ENCODE results near the gene MLLT6.

MLLT6 gene

DNA sequence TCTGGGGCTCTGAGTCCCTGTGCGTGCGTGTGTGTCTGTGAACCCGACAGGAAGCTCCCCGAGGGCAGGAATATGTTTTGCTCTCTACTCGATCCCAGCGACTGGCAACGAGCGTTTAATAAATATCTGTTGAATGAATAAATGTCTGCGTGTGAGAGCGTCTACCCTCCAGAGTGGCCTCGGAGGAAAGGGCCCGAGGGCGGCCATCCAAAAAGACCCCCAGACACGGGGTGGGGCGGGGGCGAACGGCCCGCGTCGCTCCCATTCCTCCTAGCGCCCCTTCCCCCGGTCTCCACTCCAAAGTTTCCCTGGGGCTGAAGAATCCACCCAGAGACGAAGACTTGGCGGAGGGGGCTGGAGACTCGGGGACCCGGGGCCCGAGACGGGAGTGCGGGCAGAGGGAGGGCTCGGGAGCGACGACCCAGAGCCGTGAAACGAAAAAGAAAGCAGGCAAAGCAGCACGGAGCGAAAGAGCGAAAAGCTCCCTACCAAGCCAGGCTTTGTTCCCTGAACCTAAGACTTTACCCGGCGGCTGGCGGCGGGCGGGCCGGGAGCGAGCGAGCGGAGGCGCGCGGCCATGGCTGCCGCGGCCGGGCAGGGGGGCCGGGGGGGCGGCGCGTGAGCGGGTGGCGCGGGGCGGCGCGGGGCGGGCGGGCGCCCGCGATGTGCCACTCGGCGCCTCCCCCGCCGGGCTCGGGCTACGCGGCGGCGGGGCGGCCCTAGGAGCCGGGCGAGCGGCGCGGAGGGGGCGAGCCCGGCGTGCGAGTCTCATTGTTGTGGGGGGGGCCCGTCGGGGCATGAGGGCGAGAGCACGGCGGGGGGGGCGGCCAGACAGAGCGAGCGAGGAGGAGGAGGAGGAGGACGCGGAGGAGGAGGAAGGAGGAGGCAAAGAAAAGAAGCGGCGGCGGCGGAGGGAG lies at the start of gene MLLT6:
TSS of gene MLLT6 (plus strand) at position 668 of the 917 bp plus-strand sequence. CDS start 360 bp downstream, outside the sequence.
- peak; percentile 87 for DNase-seq

- no peak for DNase-seq
Observed at GRCh38 chr17:38656959-38657823, 47.9 kb upstream of the MLLT6 start.

DNA sequence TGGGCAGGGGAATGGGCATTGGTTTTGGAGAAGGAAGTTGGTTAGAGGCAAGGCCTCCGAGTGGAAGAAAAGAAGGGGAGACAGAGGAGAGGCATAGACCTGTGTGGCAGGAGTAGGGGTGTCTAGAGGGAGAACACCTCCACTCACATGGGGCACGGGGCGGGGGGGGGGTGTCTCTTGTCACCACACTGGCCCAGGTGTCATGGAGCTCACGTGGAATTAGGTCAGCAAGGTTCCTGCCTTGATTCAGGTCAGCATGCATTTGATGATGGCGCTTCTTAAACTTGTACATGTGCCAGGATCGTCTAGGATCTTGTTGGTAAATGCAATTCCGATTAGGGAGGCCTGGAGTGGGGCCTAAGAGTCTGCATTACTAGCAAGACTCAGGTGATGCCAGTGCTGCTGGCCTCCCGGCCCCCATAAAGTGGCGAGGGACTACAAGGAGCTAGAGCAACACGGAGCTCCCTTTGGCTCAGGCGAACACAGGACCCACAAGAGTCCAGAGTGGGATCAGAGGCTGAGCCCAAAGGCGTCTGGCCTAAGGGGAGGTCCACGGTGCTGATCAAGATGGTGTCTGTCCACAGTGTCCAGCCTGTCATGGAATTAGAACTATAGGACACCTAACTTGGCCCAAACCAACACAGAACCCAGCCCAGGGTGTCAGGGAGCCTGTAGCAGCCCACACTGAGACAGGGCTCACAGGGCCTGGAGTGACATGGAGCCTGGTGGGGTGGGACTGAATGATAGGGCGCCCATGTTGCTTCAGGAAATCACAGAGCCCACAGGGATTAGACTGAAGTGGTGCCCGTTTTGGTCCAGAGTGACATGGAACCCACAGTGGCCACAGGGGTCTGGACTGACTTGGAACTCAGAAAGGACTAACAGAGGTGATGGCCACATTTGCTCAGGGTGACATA lies 47.0 kb upstream of the MLLT6 start:
- no peak for DNase-seq

DNA sequence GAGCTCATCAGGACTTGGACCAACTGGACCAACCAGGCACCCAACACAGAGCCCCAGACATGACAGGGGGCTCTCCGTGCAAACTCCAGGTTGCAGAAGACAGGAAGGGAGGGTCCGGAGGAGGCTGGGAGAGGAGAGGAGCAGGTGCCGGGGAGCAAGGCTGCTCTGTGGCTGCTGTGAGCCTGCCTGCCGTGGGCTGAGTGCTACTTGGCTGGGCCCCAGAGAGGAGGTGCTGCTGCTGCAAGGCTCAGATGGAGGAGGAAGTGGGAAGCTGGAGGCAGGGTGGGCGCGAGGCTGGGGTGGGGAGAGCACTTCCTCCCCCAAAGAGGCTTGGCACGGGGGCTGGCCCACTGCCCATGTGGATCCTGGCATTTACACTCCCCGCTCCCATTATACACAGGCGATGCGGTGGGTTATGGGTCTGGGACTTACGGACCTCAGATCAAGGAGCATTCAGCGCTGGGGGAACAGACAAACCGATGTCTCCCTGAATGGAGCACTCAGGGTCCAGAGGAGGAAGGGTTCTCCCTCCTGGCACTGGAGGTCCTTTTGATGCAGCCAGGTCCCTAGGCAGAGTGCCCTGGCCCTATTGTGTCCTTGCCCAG lies 46.2 kb upstream of the MLLT6 start:
- DNase-seq = no peak

- no peak for DNase-seq
Observed at GRCh38 chr17:38659415-38659814, 45.7 kb upstream of the MLLT6 start.

GRCh38 chr17:38660097-38661025 lies 44.7 kb upstream of the MLLT6 start:
- DNase-seq = no peak

GRCh38 chr17:38663125-38663751 lies 41.8 kb upstream of the MLLT6 start:
- peak; percentile 36 for DNase-seq

DNA sequence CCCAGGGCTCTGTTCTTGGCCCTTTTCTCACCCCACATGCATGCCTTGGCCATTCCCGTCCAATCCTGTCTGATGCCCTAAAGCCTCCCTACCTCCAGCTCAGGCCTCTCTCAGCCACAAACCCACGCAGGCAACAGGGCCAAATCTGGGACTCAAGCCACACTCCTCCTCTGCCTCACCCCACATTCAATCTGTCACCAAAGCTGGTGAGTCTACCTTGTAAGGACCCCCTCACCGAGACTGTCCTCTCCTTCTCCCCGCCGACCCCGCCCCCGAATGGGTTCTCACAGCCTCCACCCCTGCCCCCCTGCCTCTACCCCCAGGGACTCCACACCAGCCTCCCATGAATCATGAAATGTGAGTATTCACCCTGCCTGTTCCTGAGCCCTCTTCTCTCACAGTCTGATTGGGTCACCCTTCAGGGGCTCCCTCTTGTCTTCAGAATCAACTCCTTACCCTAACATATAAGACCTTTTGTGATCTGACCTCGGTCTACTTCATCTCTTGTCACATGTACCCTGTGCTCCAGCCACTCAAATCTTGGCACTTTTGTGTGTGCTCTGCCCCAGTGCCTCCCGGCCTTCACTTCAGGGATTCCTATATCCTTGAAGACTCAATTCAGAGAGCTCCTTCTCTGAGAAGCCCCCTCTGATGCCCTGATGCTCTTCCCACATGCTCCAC lies 41.0 kb upstream of the MLLT6 start:
- DNase-seq = no peak

GRCh38 chr17:38667099-38667786 lies 37.8 kb upstream of the MLLT6 start:
- DNase-seq = peak; percentile 70

GRCh38 chr17:38667787-38668122 lies 37.3 kb upstream of the MLLT6 start:
- no peak for DNase-seq

GRCh38 chr17:38669520-38669919 lies 35.6 kb upstream of the MLLT6 start:
- no peak for DNase-seq

DNA sequence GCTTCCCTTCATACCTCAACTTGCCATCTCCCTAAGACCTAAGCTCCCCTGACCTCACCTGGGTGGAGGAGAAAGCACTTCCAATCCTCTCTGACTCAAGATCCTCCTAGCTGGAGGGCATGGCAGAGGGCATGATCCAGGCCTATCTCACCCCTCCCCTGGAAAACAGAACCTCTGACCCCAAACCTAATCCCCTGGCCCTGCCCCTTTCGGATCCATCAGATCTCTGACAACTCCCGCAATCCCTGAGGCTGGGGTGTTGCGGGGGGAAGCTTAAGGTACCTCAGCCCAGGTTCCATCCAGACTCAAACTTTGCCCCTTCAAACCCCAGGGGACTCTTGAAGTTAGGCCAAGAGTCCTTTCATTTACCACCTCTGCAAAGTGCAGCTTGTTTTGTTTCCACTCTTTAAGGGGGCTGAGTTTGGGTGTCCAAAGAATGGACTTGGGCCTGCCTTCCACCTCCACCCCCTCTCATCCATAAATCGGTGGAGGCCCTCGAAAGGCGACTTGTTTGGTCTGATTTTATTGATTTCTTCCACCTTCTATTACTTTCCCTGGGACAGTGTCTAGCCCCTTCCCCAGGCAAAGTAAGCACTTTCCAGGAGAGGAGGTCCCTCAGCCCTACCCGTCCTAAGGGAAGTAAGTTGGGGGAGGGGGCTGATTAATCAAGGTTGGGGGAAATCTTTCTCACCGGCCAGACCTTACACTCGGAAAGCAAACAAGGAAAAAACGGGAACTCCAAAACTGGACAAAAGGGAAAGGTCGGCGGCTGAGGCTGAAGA lies 32.9 kb upstream of the MLLT6 start:
- no peak for DNase-seq

DNA sequence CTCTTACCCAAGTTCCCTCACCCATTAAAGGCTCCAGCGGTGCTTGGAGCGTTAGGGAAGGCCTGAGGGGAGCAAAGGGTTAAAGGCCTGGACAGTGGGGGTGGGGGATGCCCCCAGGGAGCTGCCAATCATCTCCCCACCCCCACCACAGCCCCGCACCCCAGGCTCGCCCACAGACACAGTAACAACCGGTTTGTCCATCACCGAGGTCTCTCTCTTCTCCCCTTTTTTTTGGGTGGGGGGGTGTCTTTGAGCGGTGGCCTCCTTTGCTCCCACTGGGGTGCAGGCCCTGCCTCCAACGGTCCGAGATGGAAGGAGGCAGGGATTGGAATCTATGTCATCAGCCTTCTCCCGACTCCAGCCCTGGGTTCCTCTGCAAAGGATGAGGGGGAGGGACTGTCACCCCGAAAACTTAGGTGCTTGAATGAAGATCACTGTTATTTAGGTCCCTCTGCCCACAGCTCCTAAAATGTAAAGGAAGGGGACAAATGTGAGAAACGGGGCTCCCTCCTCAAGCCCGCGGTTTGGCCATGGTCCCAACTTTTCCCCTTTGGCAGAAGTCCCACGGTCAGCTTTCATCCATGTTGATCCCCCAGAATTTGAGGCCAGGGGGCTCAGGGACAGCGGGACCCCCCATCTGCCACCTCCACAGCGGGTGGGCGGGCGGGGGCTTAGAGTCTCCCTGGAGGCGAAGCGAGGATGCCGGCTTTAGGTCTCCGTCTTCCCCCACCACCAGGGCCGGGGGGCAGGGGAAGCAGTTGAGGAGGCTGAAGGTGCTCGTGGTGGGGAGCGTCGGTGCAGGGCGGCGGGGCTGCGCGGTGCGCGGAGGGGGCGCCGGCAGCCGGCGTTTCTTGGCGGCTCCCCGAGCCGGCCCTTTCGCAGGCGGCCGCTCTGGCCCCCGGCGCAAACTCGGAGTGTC lies 32.0 kb upstream of the MLLT6 start:
- no peak for DNase-seq

GRCh38 chr17:38673707-38674013 lies 31.4 kb upstream of the MLLT6 start:
- no peak for DNase-seq

GRCh38 chr17:38674014-38674748 lies 30.9 kb upstream of the MLLT6 start:
- DNase-seq = peak; percentile 15

GRCh38 chr17:38674749-38675615 lies 30.1 kb upstream of the MLLT6 start, which contains the start of gene EPOP:
Gene EPOP, minus strand, starts transcription at chr17:38674957. Its CDS starts 462 bp downstream, at chr17:38674495.
- DNase-seq = peak; percentile 89

Data from CD4-positive, alpha-beta T cell treated with Interleukin-17A for 1 hour (primary cell).